Measurements from ENCODE around the gene ACSS2. TPM values are rescaled to one million over a fixed set of nuclear protein-coding genes. Genes with fewer than 3 reads are reported as not detected.

The ACSS2 gene
- total RNA-seq, 1 donor from 2014 or later = 156 TPM

DNA sequence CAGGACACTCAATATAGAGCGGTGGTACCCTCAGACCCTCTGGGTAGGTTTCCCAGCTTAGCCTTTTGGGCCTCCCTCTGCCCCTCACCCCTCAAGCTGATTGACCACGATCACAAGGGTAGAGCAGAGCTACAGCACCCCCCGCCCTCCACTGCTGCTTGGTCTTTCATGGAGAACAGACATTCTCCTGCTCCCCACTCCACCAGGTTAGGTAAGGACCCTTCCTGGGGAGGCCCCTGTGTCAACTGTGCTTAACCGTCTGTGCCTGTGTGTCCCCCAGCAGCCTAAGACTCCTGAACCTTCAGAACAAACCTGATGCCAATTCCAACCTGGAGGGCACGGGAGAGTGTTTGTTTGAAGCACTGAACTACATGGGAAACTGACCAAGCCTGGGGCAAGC is 91.0 kb downstream of the ACSS2 start:
- Histone ChIP-seq H3K9me3 (no peaks in the 10 kb centered on the region), H3K27ac (no peak overlapping the region), H3K4me1 (no peaks in the 10 kb centered on the region), H3K36me3 (no peaks in the 10 kb centered on the region), H3K4me3 (no peak overlapping the region), H3K27me3 (no peaks in the 10 kb centered on the region)
- no peak for DNase-seq (ENCODE audit: low spot score in 2 of 2)
- intact Hi-C loops (cut with DNase I) = no loop called here
- TF ChIP-seq, protein P1, sequence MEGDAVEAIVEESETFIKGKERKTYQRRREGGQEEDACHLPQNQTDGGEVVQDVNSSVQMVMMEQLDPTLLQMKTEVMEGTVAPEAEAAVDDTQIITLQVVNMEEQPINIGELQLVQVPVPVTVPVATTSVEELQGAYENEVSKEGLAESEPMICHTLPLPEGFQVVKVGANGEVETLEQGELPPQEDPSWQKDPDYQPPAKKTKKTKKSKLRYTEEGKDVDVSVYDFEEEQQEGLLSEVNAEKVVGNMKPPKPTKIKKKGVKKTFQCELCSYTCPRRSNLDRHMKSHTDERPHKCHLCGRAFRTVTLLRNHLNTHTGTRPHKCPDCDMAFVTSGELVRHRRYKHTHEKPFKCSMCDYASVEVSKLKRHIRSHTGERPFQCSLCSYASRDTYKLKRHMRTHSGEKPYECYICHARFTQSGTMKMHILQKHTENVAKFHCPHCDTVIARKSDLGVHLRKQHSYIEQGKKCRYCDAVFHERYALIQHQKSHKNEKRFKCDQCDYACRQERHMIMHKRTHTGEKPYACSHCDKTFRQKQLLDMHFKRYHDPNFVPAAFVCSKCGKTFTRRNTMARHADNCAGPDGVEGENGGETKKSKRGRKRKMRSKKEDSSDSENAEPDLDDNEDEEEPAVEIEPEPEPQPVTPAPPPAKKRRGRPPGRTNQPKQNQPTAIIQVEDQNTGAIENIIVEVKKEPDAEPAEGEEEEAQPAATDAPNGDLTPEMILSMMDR (IDR thresholded peaks at IDR 0.05) = no peak

DNA sequence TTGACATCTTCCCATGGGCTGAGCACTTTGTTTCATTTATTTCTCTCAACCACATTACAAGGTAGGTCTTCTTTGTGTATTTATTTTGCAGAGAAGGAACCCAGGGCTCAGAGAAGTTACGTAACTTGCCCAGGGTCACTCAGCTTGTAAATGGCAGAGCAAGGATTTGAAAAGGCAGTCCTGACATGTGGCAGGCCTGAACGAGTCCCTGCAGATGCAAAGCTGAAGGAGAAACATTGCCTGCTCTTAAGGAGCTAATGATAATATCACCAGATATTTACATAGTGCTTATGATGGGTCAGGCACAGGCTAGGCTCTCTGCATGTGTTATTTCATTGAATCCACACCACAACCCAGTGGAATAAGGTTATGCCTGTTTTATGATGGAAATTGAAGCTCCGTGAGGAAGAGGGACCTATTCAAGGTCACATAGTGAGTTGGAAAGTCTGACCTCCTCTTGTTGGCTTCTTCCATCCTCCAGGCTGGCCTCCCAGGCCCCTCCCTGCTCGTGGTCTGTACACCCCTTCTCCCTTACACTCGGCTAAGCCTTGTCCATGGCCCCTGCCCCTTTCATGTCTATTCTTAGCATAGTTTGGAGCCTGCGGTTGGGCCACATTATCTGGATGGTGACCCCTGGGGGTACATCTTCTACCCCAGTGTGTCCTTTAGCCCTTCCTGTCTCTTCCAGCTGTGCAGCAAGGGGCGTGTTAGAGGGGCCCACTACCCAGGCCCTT is 91.8 kb downstream of the ACSS2 start:
- DNase-seq (ENCODE audit: low spot score in 2 of 2) = no peak
- H3K9me3 ChIP-seq = no peaks in the 10 kb centered on the region
- intact Hi-C loops (cut with DNase I) = no loop called here
- H3K27me3 ChIP-seq = no peaks in the 10 kb centered on the region
- TF ChIP-seq, protein P1 (IDR thresholded peaks at IDR 0.05) = no peak
- no peak overlapping the region for H3K4me3 ChIP-seq
- no peaks in the 10 kb centered on the region for H3K36me3 ChIP-seq
- H3K4me1 ChIP-seq = no peaks in the 10 kb centered on the region
- H3K27ac ChIP-seq = no peak overlapping the region

DNA sequence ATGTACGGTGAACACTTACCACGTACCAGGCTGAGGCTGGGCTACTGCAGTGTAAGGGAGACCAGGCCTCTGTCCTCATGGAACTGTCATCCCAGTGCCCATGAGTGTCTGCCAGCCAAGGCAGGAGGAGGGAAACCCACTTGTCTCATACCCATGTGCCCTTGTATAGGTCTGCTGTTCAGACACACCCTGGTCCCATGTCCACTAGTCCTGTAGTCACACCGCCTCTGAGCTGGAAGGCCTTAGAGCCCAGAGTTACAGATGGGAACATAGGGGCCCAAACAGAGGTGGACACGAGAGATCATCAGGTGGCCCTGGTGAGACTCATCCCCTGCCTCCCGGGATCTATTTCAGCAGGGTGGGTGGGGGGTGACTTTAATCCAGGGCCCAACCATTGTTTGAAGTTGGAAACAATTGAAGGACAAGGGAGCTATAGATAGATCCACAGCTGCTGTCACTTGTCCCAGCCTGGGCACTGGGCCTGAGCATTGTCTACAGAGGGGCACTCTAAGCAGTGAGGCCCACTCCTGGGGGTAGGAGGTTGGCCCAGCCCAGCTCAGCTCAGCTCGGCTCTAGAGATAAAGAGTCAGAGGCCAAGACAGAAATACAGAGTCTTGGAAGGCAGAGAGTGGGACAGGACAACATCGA is 93.9 kb downstream of the ACSS2 start:
- Histone ChIP-seq H3K27ac (no peak overlapping the region), H3K4me1 (no peaks in the 10 kb centered on the region), H3K9me3 (no peaks in the 10 kb centered on the region), H3K4me3 (no peak overlapping the region), H3K27me3 (no peaks in the 10 kb centered on the region), H3K36me3 (no peaks in the 10 kb centered on the region)
- TF ChIP-seq, protein P1 (IDR thresholded peaks at IDR 0.05) = no peak
- intact Hi-C loops (cut with DNase I) = no loop called here
- DNase-seq (ENCODE audit: low spot score in 2 of 2) = no peak

DNA sequence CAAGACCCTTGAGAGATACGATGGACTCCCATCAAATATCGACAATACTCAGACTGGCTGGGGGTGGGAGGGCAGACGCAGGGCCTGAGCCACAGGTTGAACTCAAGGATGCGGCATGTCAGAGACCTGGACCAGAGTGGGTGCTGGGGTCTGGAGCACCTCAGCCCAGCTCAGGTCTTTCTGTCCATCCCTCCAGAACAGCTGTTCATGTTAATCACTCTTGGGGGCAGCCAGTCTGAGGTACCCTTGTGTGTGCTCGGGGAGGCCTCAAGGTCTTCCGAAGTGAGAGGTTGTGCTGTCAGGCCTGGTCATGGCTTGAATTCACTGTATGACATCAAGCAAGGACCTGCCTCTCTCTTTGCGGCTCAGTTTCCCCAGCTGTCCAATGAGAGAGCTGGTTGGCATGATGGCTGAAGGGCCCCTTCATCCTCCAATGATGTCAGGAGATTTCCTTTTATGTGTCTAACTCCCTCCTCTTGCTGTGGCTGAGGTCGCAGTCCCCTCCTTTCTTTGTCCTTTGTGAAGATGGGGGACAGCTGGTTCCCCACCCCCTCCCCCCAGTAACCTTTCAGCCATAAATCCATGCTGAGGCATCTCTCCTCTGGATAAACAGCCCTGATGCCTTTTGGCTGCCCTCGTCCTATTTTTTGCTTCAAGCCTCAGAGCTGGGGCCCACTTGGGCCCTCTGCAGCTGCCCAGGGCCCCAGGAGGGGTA is 94.6 kb downstream of the ACSS2 start:
- H3K4me1 ChIP-seq = no peaks in the 10 kb centered on the region
- H3K27ac ChIP-seq = no peak overlapping the region
- TF ChIP-seq, protein P1 (IDR thresholded peaks at IDR 0.05) = no peak
- DNase-seq (ENCODE audit: low spot score in 2 of 2) = no peak
- H3K9me3 ChIP-seq = no peaks in the 10 kb centered on the region
- H3K27me3 ChIP-seq = no peaks in the 10 kb centered on the region
- no peaks in the 10 kb centered on the region for H3K36me3 ChIP-seq
- no peak overlapping the region for H3K4me3 ChIP-seq
- intact Hi-C loops (cut with DNase I) = no loop called here

DNA sequence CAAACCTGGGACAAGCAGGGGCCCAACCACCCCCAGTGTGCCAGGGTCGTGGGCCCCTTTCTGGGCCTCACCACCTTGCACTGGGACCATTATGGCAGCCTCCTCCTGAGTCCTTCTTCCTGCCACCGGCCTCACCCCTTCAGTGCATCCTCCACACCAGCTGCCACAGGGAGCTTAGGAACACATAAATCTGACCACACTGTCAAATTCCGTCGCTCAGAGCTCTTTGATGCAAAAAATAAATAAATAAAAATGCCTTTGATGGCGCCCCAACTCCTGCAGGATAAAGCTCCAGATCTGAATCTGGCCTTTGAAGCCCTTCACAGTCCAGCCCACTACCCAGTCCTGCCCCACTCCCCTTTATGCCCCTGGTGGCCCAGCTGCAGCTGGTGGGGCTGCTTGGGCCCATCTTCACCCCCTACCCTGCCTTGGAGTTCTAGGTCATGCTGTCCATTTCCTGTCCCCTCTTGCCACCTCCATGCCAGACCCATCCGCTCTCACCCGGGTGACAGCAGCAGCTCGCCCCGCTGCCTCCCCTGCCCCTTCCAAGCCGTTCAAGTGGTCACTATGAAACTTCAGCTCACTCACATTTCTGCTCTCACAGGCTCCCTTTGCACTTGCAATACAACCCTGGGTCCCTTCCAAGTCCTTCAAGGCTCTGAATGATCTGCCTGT is 95.3 kb downstream of the ACSS2 start:
- no peak for DNase-seq (ENCODE audit: low spot score in 2 of 2)

More for the DNA sequence above, 95.3 kb downstream of the ACSS2 start:
- intact Hi-C loops (cut with DNase I) = no loop called here
- no peaks in the 10 kb centered on the region for H3K27me3 ChIP-seq
- no peaks in the 10 kb centered on the region for H3K36me3 ChIP-seq
- no peaks in the 10 kb centered on the region for H3K9me3 ChIP-seq
- H3K4me1 ChIP-seq = no peaks in the 10 kb centered on the region
- H3K27ac ChIP-seq = no peak overlapping the region
- TF ChIP-seq, protein P1 (IDR thresholded peaks at IDR 0.05) = no peak
- no peak overlapping the region for H3K4me3 ChIP-seq
